NCI-H1092 treated with DMSO at 0.1 percent for 48 hours (cell line): ENCODE data around the gene KLHL30.

Experiments
- DNase-seq: peaks from one replicate; lab custom pipeline; 2025; lab: John Stamatoyannopoulos, UW

KLHL30 gene

DNA sequence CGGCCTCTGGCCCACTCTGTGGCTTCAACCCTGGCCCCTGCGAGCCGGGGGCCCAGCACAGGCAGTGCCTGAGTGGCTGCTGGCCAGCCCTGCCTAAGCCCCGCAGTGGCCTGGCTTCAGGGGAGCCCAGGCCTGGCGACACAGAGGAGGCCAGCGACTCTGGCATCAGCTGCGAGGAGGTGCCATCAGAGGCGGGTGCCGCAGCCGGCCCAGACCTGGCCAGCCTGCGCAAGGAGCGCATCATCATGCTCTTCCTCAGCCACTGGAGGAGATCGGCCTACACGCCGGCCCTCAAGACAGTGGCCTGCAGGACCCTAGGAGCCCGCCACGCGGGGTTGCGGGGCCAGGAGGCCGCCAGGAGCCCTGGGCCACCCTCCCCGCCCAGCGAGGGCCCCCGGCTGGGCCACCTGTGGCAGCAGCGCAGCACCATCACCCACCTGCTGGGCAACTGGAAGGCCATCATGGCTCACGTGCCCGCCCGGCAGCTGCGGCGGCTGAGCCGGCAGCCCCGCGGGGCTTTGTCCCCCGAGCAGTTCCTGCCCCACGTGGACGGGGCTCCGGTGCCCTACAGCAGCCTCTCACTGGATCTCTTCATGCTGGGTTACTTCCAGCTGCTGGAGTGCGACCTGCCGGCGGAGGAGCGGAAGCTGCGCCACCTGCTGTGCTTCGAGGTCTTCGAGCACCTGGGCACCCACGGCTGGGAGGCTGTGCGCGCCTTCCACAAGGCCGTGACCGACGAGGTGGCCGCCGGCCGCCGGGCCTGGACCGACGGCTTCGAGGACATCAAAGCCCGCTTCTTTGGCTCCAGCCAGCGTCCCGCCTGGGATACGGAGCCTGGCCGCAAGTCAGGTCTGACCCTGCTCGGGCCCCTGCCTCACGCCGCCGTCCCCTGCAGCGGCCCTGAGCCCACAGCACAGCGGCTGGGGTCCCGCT, 7.5 kb upstream of the KLHL30 start:
- DNase-seq: no peak

DNA sequence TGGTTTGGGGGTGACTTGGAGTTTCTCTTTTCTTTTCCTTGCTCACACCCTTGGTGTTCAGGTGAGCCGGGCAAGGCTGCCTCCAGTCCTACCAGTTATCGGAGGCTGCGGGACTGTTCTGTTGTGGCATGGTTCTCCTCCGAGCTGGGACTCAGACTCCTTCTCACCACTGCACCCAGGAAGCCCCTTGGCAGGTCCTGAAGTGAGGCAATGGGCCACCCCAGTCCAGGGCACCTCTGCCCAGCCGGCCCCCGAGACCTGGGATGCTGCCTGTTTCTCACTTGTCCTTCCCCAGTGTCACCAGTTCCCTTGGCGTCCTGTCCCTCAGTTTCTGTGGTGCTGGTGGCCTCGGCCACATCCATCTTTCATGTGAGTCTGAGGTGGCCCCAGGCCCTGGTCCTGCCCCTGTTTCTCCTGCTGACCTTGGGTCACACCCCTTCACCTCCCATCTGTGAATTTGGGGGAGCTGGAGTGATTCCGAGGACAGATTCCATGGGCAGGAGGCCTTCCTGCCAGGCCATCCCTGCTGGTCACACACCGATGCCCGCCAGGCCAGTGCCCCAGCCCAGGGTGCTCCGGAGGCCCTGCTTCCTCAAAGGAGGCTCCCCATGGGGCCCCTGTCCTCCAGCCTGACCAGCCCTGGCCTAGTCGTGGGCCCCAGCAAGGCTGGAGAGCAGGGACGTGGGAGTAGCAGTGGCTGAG, 6.6 kb upstream of the KLHL30 start:
- no peak for DNase-seq

DNA sequence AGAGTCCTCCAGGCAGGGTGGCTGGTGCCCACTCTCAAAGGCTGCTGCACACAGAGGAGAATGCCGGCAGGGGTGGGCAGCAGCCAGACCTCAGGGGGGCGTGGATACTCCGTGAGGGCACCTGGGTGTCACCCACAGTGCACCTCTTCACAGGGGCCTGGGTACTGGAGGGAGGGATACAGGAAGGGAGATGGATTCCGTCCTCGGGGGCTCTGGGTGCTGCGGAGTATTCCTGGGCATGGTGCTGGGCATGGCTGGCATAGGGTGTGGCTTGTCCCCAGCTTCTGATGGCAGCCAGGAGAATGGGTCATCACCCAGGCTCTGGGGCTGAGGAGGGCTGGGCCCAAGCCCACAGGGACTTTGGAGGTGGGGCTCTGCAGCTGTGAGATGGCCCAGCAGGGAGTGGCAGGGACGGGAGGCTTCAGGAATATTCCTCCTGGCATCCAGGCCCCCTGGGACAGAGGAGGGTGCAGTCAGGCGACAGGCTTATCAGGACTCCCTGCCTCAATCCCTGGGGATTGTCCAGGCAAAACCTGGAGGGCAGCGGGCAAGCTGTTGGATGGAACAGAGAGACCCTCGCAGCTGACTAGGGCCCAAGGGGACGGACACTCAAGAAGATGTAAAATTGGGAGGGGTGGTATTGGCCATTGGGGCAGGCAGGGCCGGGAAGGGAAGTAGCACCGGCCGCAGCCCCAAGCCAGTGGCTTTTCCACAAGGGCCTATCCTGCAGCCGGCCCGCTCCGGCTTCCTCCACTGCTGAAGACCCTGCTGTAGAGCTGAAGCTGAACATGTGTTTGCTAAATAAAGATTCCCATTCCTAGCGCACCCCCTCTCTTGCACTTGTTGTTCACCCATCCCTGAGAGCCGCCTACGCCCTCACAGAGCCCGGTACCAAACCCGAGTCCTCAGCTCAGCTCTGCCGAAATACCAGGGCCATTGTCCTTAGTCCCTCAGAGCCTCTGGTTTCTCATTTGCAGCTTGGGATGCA, 5.7 kb upstream of the KLHL30 start:
- no peak for DNase-seq

DNA sequence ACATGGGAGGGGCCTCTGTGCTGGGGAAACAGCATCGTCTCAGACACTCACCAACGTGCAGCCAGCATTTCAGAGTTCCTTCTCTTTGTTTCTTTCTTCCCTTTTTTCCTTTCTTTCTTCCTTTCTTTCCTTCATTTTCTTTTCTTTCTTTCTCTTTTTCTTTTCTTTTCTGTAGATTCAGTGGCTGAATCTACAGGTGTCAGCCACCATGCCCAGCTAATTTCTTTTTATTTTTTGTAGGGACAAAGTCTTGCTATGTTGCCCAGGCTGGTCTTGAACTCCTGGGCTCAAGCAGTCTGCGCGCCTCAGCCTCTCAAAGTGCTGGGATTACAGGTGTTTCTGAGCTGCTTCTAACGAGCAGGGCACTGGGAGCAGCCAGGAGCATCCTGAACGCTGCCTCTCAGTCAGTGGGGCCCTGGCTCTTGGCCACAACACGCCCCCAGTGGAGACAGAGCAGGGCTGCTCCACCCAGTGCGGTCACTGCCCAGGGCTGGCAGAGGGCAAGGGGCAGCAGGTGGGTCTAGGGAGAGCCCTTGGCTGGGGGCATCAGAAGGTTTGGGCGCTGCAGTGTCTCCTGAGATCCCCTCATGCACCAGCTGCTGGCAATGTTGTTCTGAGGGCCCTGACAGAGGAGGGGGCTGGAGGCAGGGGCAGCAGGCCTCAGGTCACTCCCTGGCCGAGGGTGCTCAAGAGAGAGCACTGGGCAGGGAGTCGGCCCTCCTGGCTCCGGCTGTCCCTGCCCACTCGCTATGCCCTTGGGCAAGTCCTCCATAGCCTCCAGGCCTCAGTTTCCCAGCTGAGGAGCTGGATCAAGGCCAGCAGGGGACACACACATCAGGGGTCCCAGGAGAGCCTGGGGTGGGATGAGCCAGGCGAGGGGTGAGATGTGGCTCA, 4.7 kb upstream of the KLHL30 start:
- no peak for DNase-seq

DNA sequence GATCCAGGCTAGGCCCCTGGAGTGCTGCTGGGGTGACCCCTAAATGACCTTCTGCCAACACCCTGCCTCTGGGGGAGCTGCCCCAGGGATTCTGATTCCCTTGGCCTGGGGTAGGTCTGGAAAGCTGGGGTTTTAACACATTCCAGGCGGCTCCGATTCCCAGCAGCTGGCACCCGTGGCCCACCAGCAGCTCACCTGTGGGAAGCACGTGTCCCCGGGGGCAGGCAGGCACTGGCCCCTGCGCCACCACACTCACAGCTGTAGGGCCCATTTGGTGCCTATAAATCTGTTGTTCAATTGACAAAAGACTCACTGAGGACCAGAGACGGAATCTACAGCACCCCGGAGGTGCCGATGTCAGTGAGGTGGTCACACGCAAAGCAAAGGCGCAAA, 4.1 kb upstream of the KLHL30 start:
- no peak for DNase-seq

DNA sequence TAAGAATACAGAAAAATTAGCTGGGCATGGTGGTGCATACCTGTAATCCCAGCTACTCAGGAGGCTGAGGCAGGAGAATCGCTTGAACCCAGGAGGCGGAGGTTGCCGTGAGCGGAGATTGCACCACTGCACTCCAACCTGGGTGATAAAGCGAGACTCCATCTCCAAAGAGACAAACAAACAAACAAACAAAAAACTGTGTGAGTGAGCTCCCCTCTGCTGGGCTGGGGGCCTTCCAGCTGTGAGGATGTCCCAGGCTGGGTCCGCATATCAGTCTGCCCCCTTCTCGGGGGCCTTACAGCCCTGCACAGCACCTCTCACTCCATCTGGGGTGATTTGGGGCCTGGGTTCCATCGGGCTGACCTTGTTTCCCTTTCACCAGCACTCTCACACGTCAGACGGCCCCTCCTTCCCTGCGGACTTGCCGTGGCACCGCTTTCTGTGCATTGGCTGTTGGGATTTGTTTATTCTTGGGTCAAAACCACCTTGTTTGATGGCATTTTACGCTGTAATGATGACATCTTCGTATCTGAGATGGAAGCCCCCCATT, 2.8 kb upstream of the KLHL30 start:
- DNase-seq: no peak

DNA sequence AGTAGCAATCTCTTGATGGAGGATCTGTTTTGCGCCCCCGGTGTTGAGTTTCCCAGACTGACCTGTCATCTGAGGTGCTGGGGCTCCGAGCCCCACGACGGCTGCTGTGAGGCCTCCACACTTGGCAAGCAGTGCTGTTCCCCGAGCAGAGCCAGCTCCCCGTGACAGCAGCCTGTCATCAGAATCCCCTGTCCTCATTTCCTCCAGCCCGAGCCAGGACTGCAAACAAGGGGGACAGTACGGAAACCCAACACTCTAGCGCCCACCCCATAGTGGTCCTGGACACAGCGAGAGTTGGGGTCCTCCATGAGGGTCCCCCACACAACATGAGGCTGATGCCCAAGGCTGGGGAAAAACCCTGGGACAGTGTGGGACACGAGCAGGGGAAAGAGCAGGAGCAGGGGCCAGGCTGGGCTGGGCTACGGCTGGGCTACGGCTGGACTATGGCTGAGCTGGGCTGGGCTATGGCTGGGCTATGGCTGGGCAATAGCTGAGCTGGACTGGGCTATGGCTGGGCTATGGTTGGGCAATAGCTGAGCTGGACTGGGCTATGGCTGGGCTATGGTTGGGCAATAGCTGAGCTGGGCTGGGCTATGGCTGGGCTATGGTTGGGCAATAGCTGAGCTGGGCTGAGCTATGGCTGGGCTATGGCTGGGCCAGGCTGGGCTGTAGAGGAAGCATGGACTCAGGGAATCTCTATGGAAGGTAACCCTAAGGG, 1.5 kb upstream of the KLHL30 start:
- DNase-seq: no peak

DNA sequence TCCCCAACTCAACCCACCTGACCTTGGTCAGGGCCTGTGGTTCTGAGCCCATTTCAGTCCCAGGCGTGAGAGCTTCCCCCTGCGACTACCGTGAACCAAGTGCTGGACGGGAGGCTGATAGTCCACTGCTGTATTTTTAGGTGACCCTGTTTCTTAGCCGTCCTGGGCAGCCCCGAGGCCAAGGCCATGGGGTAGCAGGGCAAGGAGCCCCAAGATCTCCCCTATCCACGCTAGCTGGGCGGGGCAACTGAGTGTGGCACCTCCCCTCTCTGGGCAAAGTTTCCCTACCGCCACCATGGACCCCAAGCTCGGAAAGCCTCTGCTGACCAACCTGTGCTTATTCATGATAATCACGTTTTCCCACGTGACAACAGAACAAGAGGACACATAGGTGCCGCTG, 583 bp upstream of the KLHL30 start:
- DNase-seq: no peak

DNA sequence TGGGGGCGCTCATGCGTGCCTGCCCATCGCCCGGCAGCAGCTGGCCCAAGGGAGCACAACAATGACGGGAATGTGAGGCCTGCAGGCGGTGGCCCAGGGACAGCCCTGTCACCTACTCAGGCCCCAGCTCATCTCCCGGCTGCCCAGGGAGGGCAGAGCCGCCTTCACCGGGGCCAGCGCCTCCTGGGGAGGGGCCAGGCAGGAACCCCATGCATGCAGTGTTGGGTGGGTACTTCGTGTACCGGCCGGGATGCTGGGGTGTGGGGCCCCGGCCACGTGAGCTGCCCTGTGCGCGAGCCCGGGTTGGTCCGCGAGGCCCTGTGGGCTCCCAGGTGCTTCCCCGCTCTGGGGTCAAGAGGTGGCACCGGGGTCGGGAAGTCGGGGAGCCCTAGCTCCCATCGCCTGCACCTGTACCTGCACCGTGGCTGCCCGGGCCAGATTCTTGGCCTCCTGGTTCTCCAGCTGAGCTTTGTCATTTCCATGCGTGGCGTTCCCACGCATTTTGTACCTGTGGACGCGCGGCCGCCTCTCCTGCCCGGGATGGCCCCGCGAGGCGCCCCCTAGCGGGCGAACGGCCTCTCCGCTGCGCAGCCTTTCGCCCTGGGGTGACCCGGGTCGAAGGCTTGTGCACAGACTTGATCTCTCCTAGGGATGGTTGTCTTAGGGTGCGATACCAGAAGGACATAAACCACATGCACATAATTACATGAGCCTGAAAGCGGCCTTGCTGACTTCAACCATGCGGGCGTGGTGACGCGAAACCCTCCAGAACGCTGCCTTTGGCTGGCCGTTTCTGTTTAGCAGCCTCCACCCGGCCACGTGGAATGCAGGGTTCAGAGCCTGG, 950 bp downstream of the KLHL30 start:
- no peak for DNase-seq

DNA sequence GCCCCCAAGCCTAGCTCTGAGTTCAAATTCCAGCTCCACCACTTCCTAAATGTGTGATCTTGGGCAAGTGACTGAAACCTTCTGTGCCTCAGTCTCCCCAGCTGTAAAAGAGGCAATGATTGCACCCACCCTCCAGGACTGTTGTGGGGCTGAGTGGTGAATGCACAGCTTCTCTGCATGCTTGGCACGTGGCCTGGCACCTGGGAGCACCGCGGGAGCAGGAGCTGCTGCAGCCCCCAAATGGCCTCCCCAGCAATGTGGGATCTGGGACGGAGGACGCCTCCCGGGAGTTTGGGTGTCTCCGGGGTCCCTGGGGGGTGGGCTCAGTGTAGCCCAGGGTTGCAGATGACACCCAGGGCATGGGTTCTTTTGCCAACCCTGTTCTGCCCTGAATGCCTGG, 1.6 kb downstream of the KLHL30 start:
- no peak for DNase-seq

DNA sequence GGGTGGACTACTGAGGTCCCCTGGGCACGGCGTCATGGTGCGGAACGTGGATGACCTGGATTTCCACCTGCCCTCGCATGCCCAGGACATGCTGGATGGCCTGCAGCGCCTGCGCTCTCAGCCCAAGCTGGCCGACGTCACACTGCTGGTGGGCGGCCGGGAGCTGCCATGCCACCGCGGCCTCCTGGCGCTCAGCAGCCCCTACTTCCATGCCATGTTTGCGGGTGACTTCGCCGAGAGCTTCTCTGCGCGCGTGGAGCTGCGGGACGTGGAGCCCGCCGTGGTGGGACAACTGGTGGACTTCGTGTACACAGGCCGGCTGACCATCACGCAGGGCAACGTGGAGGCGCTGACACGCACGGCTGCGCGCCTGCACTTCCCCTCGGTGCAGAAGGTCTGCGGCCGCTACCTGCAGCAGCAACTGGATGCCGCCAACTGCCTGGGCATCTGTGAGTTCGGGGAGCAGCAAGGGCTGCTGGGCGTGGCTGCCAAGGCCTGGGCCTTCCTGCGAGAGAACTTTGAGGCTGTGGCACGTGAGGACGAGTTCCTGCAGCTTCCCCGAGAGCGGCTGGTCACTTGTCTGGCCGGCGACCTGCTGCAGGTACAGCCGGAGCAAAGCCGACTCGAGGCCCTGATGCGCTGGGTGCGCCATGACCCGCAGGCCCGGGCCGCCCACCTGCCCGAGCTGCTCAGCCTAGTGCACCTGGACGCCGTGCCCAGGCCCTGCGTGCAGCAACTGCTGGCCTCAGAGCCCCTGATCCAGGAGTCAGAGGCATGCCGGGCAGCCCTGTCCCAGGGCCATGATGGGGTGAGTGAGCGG, 2.5 kb downstream of the KLHL30 start:
- no peak for DNase-seq

DNA sequence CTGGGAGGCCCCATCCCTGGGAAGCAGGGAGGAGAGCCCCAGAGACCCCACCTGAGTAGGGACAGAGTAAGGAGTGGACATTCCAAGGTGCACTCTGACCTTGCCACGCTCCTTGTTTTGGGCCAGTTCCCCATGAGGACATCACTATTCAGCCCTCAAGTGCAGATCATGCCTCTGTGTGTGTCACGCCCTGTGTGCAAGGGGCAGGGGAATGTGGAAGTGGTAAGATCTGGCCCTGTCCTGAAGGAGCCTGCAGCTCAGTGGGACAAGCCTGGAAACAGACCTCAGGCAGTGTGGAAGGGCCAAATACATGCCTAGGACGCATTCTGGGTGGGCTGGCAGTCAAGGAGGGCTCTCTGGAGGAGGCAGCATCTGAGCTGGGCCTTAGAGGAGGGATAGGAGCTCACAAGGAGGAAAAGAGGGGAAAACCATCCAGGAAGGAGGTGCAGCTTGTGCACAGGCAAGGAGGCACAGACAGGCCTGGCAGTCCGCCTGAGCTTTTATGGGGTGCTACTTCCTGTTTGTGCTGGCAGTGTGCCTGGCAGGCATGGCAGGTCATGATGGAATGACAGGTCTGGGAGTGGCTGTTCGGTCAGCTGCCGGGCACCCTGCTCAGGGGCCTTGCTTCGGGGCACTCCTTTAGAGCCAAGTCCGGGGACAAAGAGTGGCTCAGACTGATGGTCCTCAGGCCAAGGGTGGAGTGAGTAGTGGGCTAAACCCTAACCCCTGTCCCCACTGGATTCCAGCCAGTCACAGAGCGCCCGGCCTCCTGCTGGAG, 3.3 kb downstream of the KLHL30 start:
- DNase-seq: peak; percentile 25

DNA sequence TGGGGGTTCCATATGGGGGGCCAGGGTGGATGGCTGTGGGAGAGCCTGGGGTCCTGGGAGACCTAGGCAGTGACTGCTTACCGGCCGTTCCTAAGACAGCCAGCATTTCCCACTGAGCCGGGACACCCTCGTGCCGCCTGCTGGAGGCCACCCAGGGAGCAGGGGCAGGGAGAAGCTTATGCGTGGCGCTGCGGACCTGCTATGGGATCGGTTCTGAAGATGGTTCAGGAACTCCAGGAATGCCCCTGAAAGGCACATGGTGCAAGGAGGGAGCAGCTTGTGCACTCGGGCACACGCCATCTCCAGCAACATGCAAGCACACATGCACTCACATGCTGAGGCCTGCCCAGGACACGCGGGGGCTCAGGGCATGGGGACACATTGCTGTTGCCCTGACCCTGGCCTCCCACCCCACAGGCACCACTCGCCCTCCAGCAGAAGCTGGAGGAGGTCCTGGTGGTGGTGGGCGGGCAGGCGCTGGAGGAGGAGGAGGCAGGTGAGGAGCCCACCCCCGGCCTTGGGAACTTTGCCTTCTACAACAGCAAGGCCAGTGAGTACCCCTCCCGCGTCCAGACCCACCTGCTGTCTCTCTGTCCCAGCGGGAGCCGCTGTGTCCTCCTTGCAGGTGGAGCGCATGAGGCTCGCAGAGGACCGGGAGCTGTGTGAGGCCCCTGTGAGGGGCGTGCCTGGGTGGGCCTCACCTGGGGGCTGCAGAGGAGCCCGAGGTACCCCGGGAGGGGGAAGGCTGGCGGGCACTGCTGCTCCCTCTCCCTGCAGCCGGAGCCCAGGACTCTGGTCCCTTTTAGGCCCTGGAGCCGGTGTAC, 4.1 kb downstream of the KLHL30 start:
- no peak for DNase-seq

DNA sequence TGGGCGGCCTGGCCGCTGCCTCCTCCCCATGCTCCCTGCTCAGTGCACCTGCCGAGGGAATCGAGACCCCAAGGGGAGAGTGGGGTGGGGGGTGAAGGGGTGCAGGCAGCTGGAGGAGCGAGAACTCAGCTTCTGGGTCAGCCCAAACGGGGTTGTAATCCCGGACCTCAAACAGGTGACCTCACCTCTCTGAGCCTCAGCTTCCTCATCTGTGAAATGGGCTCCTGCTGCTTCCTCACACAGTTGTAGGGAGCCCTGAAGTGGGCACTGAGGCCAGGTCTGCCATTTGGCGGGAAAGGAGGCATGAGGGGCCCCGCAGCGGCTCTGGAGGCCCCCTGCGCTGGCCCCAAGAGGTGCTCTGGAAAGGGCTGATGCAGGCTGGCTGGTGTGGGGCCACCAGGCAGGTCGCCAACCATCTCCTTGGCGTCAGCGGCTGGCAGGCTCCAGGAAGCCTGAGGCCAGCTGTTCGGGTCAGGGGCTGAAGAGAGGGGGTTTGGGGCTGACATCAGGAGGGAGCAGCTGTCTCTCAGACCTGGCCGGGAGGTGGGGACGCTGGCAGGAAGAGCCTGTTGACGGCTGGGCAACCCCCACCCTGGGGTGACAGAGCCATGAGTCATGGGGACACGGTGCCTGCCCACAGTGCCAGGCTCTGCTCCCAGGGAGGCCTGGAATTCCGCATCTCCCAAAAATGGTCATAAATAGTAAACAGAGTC, 4.9 kb downstream of the KLHL30 start:
- DNase-seq: peak; percentile 2

DNA sequence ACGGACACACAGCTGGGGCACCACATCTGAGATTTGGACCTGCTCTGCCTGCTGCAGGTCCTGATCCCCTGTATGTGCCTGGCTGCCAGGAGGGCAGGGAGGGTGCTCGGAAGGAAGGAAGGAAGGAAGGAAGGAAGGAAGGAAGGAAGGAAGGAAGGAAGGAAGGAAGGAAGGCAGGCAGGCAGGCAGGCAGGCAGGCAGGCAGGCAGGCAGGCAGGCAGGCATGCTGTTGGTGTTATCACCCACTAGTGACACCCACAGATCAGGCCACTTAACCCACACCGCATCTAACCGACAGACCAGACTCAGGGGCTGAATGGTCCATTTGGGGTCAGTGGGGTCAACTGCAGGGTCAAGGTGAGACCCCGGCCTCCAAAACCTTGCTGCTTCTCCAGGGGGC, 5.8 kb downstream of the KLHL30 start:
- no peak for DNase-seq

DNA sequence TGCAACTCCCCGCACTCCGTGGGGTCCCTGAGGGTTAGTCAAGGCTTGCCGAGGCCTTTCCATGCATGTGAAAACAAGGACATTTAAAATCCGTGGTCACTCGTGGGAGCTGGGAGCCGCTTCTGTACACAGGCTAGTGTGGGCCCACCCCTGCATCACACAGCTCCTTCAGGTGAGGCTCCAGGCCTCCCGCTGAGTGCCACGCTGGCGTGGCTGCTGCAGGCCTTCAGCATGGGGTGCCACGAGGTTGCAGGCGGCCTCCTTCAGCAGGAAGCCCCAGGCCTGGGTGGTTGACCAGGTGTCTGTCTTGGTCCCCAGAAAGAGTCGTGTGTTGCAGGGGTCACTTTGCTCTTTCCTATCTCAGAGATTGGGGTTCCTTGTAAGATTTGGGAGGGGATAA, 6.6 kb downstream of the KLHL30 start:
- no peak for DNase-seq
